HUES6 (cell line): ENCODE measurements around the gene AHCYL1.
A peak's percentile ranks its signal among the peaks of the same experiment; 100 is the strongest.
"Not testable (repeated sequence)": the region's sequence is repeated elsewhere in the genome, so short reads cannot be mapped to it uniquely, and the experiment has no call there.

Experiments
- H3K27ac ChIP-seq: 2 replicates; pipeline ENCODE4 v1.7.0; 2013; ENCODE audit warnings: low read depth, mild to moderate bottlenecking, low read length, inconsistent platforms
- H3K27me3 ChIP-seq: 2 replicates; pipeline ENCODE4 v1.6.1; 2013; ENCODE audit warnings: low read length; ENCODE audit not compliant: control insufficient read depth, insufficient read depth
- H3K36me3 ChIP-seq: 2 replicates; pipeline ENCODE4 v1.6.1; 2013; ENCODE audit warnings: low read length; ENCODE audit not compliant: control insufficient read depth, insufficient read depth
- H3K4me1 ChIP-seq: 2 replicates; pipeline ENCODE4 v1.6.1; 2013; ENCODE audit warnings: low read length; ENCODE audit not compliant: control insufficient read depth, insufficient read depth
- H3K4me3 ChIP-seq: 2 replicates; pipeline ENCODE4 v1.5.1; 2013; ENCODE audit warnings: low read depth, low read length
- H3K9ac ChIP-seq: one replicate; pipeline ENCODE4 v1.6.1; 2013; ENCODE audit warnings: mild to moderate bottlenecking, low read length
- H3K9me3 ChIP-seq: 2 replicates; pipeline ENCODE4 v1.6.1; 2013; ENCODE audit warnings: low read depth, low read length; ENCODE audit not compliant: control insufficient read depth, insufficient read depth

AHCYL1 gene

DNA sequence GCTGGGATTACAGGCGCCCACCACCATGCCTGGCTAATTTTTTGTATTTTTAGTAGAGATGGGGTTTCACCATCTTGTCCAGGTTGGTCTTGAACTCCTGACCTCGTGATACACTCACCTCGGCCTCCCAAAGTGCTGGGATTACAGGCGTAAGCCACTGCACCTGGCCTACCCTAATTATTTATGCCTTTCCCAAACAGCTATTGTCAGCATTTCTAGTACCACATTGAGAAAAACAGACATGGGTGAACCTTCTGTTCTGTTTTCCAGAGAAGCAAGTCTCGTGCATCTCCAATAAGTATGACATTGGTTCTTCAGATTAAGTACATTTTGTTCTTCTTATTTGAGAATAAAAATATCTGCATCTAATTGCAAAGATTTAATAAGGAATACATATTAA is 33.1 kb upstream of the AHCYL1 start:
- not testable (repeated sequence) for H3K36me3 ChIP-seq, H3K9me3 ChIP-seq, H3K4me1 ChIP-seq, H3K9ac ChIP-seq, H3K27me3 ChIP-seq, H3K4me3 ChIP-seq, H3K27ac ChIP-seq

DNA sequence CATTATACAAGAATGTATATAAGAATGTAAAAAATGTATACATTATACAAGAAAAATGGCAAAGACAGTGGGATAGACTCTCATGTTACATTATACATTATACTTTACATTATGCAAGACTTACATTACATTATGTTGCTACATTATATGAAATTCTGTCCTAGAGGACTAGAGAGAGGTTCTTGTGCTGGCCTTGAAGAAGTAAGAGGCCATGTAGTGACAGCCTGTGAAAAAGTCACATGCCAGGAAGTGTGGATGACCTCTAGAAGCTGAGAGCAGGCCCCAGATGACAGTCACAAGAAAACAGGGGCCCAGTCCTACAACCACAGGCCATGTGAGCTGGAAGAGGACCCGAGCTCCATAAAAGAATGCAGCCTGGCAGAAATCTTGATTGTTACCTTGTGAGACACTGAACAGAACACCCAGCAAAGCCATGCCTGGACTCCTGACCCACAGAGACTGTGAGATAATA is 30.5 kb upstream of the AHCYL1 start:
- Histone ChIP-seq H3K4me1 (peaks cover 10% of the 10 kb centered on the region), H3K4me3 (no peak overlapping the region), H3K9me3 (no peaks in the 10 kb centered on the region), H3K9ac (no peak overlapping the region), H3K27ac (no peak overlapping the region), H3K36me3 (no peaks in the 10 kb centered on the region), H3K27me3 (peaks cover 25% of the 10 kb centered on the region)

DNA sequence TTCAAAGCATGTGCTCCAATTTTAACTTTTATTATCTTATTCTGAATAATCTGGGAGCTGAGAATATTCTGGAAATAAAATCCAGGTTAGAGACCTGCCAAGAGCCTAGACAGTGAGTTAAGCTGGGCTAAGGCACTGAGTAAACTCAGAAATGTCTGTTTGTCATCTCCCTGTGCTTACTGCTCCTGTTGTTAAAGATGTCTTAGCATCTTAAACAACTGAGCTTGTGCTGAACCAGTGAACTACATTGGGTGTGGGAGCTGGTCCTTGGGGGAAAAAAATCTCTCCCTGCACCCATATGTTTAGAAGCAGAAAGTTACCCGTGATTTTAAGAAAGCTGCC is 25.0 kb upstream of the AHCYL1 start:
- peak overlapping the region; percentile 20 for H3K9ac ChIP-seq
- H3K4me3 ChIP-seq, result peak overlapping the region; percentile 29
- H3K27ac ChIP-seq, result no peak overlapping the region; the same call in 1 of the 2 replicates
- H3K4me1 ChIP-seq, result peaks cover 48% of the 10 kb centered on the region
- H3K9me3 ChIP-seq, result no peaks in the 10 kb centered on the region
- H3K36me3 ChIP-seq, result no peaks in the 10 kb centered on the region
- H3K27me3 ChIP-seq, result peaks cover 57% of the 10 kb centered on the region

DNA sequence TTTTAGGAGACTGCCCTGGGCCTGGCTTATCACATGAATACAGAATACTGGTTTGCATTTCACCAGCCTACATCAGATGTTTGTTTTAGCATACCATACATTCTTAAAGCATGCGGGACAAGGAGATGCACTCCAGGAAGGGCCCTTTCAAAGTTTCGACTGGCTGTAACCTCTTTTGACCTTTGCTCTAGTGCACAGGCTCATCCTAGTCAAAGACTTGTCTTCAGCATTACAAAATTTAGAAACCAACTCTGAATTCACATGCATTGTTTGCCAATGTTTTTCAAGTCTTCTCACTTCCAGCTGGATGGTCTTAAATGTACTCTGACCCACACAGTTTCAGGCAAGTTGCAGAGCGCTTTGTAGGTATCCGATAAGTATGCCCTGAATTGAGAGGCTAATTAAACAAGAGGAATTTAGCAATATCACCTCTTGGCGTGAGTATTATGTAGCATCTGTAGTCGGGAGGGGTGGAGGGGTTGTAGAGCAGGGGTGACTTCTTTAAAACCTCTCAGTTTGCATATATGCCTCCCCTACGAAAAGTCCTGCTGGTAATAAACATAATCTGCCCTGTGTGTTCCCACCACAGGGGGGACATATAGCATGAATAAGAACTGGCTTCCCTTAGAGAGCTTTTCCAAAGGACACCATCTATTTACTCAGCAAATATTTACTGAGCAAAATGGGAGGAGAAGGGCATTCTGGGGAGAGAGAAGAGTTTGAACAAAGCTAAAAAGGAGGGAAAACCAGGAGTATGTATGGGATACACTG is 24.4 kb upstream of the AHCYL1 start:
- Histone ChIP-seq H3K4me3 (peak overlapping the region; percentile 37), H3K27me3 (peaks cover 57% of the 10 kb centered on the region), H3K9ac (peak overlapping the region; percentile 49)

DNA sequence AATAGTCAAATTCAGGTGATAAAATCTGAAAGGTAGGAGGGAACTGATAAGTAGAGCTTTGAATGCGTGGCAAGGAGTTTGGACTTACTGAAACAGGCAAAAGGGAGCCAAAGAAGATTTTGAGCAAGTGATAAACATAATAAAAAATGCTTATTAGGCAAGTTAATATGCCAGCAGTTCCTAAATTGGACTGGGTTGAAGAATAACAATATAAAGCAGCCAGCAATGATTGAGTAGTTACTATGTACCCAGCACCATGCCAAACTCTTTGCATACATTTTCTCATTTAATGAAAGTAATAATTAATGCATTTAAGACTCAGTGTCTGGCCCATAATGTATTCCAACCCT is 23.8 kb upstream of the AHCYL1 start:
- Histone ChIP-seq H3K9me3 (peaks cover 1% of the 10 kb centered on the region; the same call in 1 of the 2 replicates), H3K4me1 (peaks cover 48% of the 10 kb centered on the region), H3K9ac (no peak overlapping the region), H3K27ac (no peak overlapping the region), H3K36me3 (no peaks in the 10 kb centered on the region), H3K4me3 (peak overlapping the region; percentile 37), H3K27me3 (peaks cover 57% of the 10 kb centered on the region)

More for the DNA sequence above, 24.4 kb upstream of the AHCYL1 start:
- no peaks in the 10 kb centered on the region for H3K36me3 ChIP-seq
- H3K9me3 ChIP-seq, result no peaks in the 10 kb centered on the region
- H3K4me1 ChIP-seq, result peaks cover 48% of the 10 kb centered on the region
- H3K27ac ChIP-seq, result peak overlapping the region; percentile 52

DNA sequence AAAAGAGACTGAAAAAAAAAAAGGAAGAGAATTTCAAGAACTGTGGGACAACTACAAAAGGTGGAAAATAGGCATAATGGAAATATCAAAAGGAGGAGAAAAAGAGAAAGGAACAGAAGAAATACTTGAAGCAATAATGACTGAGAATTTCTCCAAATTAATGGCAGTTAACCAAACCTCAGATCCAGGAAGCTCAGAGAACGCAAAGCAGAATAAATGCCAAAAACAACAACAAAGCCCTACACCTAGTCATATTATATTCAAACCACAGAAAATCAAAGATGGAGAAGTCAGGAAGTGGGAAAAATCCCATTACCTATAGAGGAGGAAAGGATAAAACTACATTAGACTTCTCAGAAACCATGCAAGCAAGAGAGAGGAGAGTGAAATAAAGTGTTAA is 20.7 kb upstream of the AHCYL1 start:
- H3K27me3 ChIP-seq, result peaks cover 34% of the 10 kb centered on the region
- peaks cover 40% of the 10 kb centered on the region for H3K4me1 ChIP-seq
- H3K36me3 ChIP-seq, result no peaks in the 10 kb centered on the region
- H3K4me3 ChIP-seq, result no peak overlapping the region
- H3K9me3 ChIP-seq, result peaks cover 3% of the 10 kb centered on the region; the same call in 1 of the 2 replicates
- no peak overlapping the region for H3K27ac ChIP-seq
- H3K9ac ChIP-seq, result no peak overlapping the region

DNA sequence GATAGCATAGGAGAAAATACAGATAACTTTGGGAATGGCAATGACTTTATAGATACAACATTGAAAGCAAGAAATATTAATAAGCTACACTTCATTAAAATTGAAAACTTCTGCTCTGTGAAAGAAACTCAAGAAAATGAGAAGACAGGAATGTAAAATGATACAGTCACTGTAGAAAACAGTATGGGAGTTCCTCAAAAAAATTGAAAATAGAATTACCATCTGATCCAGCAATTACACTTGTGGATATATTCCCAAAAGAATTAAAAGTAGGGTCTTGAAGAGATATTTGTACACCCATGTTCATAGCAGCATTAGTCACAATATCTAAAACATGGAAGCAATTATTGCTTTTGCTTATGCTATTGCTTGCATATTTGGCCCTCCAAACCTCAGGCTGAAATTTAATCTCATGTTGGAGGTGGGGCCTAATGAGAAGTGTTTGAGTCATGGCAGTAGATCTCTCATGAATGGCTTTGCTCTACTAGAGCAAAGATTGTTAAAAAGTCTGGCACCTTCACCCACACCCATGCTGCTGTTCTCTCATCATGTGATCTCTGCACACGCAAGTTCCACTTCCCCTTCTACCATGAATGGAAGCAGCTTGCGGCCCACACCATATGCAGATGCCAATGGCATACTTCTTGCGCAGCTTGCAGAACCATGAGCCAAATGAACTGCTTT is 15.3 kb upstream of the AHCYL1 start:
- H3K9me3 ChIP-seq, result peaks cover 3% of the 10 kb centered on the region; the same call in 1 of the 2 replicates
- no peaks in the 10 kb centered on the region for H3K4me1 ChIP-seq
- no peak overlapping the region for H3K4me3 ChIP-seq
- H3K27ac ChIP-seq, result no peak overlapping the region
- no peaks in the 10 kb centered on the region for H3K36me3 ChIP-seq
- H3K9ac ChIP-seq, result no peak overlapping the region
- no peaks in the 10 kb centered on the region; the same call in 1 of the 2 replicates for H3K27me3 ChIP-seq

DNA sequence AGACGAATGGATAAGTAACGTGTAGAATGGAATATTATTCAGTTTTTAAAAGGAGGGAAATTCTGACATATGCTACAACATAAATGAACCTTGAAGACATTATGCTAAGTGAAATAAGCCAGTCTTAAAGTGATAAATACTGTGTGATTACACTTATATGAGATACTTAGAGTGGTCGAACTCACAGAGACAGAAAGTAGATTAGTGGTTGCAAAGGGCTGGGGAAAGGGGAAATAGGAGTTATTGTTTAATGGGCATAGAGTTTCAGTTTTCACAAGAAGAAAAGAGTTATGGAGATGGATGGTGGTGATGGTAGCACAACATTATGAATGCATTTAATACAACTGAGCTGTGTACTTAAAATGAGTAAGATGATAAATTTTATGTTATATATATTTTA is 14.7 kb upstream of the AHCYL1 start:
- no peaks in the 10 kb centered on the region for H3K36me3 ChIP-seq
- H3K4me3 ChIP-seq, result no peak overlapping the region
- H3K27ac ChIP-seq, result no peak overlapping the region
- no peaks in the 10 kb centered on the region; the same call in 1 of the 2 replicates for H3K27me3 ChIP-seq
- H3K4me1 ChIP-seq, result no peaks in the 10 kb centered on the region
- peaks cover 3% of the 10 kb centered on the region; the same call in 1 of the 2 replicates for H3K9me3 ChIP-seq
- no peak overlapping the region for H3K9ac ChIP-seq

DNA sequence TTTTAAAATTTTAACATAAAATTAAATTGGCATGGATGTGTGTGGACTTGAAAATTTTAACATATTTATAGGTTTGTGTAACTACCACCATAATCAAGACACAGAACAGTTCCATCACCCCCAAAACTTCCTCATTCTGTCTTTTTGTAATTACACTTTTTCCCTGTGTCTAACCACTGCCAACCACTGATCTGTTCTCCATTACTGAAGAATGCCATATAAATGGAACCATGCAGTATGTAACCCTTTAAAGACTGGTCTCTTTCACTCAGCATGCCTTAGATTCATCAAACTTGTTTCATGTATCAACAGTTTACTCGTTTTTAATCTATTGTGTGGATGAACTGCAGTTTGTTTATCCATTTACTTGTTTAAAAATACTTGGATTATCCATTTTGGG is 13.0 kb upstream of the AHCYL1 start:
- no peaks in the 10 kb centered on the region for H3K9me3 ChIP-seq
- H3K4me1 ChIP-seq, result no peaks in the 10 kb centered on the region; the same call in 1 of the 2 replicates
- no peak overlapping the region for H3K27ac ChIP-seq
- no peak overlapping the region for H3K9ac ChIP-seq
- H3K36me3 ChIP-seq, result no peaks in the 10 kb centered on the region
- peaks cover 3% of the 10 kb centered on the region; the same call in 1 of the 2 replicates for H3K27me3 ChIP-seq
- H3K4me3 ChIP-seq, result no peak overlapping the region

DNA sequence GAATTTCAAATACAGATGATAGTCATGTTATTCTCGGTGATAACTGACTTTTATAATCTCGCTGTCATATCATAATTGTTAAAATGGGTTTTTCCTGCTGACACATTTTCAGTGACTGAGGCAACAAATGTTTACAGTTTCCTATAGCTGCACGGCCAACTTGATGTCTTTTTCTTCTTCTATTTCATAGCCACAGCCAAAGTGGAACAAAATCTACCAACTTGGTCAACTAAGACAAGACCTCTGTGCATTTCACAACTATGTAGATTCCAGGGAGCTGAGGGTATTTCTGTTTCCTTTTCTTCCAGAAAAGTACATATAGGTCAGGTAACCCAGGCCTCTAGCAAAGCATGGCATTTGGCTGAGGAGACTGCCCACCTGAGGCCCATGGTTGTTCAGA is 10.4 kb upstream of the AHCYL1 start:
- no peaks in the 10 kb centered on the region for H3K36me3 ChIP-seq
- H3K4me3 ChIP-seq, result no peak overlapping the region
- H3K9ac ChIP-seq, result no peak overlapping the region
- no peaks in the 10 kb centered on the region for H3K9me3 ChIP-seq
- H3K4me1 ChIP-seq, result peaks cover 1% of the 10 kb centered on the region; the same call in 1 of the 2 replicates
- peaks cover 3% of the 10 kb centered on the region; the same call in 1 of the 2 replicates for H3K27me3 ChIP-seq
- no peak overlapping the region for H3K27ac ChIP-seq

DNA sequence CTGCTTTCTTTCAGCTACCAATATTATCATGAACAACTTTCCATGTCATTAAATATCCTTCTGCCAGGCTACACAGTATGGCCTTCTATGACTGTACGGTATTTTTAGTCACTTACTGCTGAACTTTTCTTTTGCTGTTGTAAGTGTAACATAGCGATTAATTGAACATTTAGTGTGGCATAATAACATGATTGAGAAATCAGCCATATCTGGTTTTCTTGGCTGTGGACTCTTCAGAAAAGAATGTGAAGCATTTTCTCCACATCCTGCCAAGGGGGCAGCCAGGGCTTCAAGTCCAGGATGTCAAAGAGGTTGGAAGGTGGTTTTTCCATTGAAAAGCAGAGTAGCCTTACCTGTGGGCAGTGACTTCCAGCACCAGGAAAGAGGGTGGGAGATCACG is 8.8 kb upstream of the AHCYL1 start:
- Histone ChIP-seq H3K27ac (no peak overlapping the region), H3K36me3 (no peaks in the 10 kb centered on the region), H3K4me1 (peaks cover 11% of the 10 kb centered on the region), H3K4me3 (no peak overlapping the region), H3K9me3 (no peaks in the 10 kb centered on the region), H3K27me3 (peaks cover 3% of the 10 kb centered on the region; the same call in 1 of the 2 replicates), H3K9ac (no peak overlapping the region)
